GM23248 (cell line): ENCODE results near the gene PDCD2L. TPM values are rescaled to one million over a fixed set of nuclear protein-coding genes. Genes with fewer than 3 reads are reported as not detected.

Experiments used
- DNase-seq: peaks from one replicate; pipeline ENCODE4 v3.0.0-alpha.2; 2015
- H2AFZ ChIP-seq: fragments of 200-600 bp; sonication (generic); 2 replicates; pipeline ENCODE4 v1.6.1; 2016; ENCODE audit warnings: antibody characterized with exemption
- H3F3A ChIP-seq: fragments of 200-600 bp; sonication (generic); 2 replicates; pipeline ENCODE4 v1.6.1; 2016; ENCODE audit warnings: mild to moderate bottlenecking, antibody characterized with exemption, mixed run types; ENCODE audit not compliant: insufficient read depth
- H3K27ac ChIP-seq: fragments of 200-600 bp; sonication (generic); 2 replicates; pipeline ENCODE4 v1.5.1; 2016; ENCODE audit warnings: mild to moderate bottlenecking
- H3K27me3 ChIP-seq: fragments of 200-600 bp; sonication (generic); replicated peaks from 2 replicates; pipeline ENCODE4 v1.6.1; 2016; ENCODE audit warnings: mild to moderate bottlenecking; ENCODE audit not compliant: insufficient read depth
- H3K36me3 ChIP-seq: fragments of 200-600 bp; sonication (generic); 2 replicates; pipeline ENCODE4 v1.6.1; 2016; ENCODE audit warnings: low read depth, mild to moderate bottlenecking
- H3K4me1 ChIP-seq: fragments of 200-600 bp; sonication (generic); 2 replicates; pipeline ENCODE4 v1.6.1; 2016; ENCODE audit warnings: mild to moderate bottlenecking; ENCODE audit not compliant: insufficient read depth
- H3K4me2 ChIP-seq: fragments of 200-600 bp; sonication (generic); one replicate; pipeline ENCODE4 v1.6.1; 2016; ENCODE audit warnings: mild to moderate bottlenecking; ENCODE audit not compliant: unreplicated experiment
- H3K4me3 ChIP-seq: fragments of 200-600 bp; sonication (generic); 2 replicates; pipeline ENCODE4 v1.5.1; 2016; ENCODE audit warnings: mild to moderate bottlenecking
- H3K79me2 ChIP-seq: fragments of 200-600 bp; sonication (generic); 2 replicates; pipeline ENCODE4 v1.6.1; 2016; ENCODE audit warnings: mild to moderate bottlenecking; ENCODE audit not compliant: insufficient read depth
- H3K9ac ChIP-seq: fragments of 200-600 bp; sonication (generic); 2 replicates; pipeline ENCODE4 v1.6.1; 2016; ENCODE audit warnings: mild to moderate bottlenecking
- H3K9me2 ChIP-seq: fragments of 200-600 bp; sonication (generic); 2 replicates; pipeline ENCODE4 v1.6.1; 2016; ENCODE audit warnings: mixed run types, mild to moderate bottlenecking, moderate library complexity; ENCODE audit not compliant: insufficient read depth
- H3K9me3 ChIP-seq: fragments of 200-600 bp; sonication (generic); one replicate; pipeline ENCODE4 v1.6.1; 2017; ENCODE audit warnings: low read depth
- H4K20me1 ChIP-seq: fragments of 200-600 bp; sonication (generic); 2 replicates; pipeline ENCODE4 v1.6.0; 2016; ENCODE audit not compliant: insufficient read depth
- EZH2 ChIP-seq: fragments of 200-600 bp; sonication (generic); IDR thresholded peaks from 2 replicates; pipeline ENCODE4 v1.6.1; 2018; ENCODE audit warnings: antibody characterized with exemption, mild to moderate bottlenecking; ENCODE audit not compliant: insufficient read depth, poor library complexity, severe bottlenecking
- EZH2phosphoT487 ChIP-seq: fragments of 200-600 bp; sonication (generic); IDR thresholded peaks from 2 replicates; pipeline ENCODE4 v1.6.1; 2018; ENCODE audit warnings: antibody characterized with exemption, moderate library complexity, mild to moderate bottlenecking, low read depth; ENCODE audit not compliant: insufficient read depth
- WGBS, 2 experiments: methylation state at CpG; one replicate each; pipeline ENCODE4 v1.1.6; 2015 to 2017; ENCODE audit warnings: low lambda C conversion rate in 2 of 2, low coverage in 1 of 2; ENCODE audit errors: missing lambda C conversion rate in 2 of 2; 5-methylcytosine and 5-hydroxymethylcytosine counted together
- in situ Hi-C: fragments of 300-500 bp; cut with MboI; formaldehyde crosslinking; loops from 2 replicates; pipeline ENCODE4 v1.15.0; 2020
- polyA plus RNA-seq: library from polyadenylated mRNA; unstranded; fragments of >200 nt; fragmentation: Nextera tagmentation; extraction: Ambion mirVana; gene quantifications from 2 replicates; pipeline ENCODE4 v1.2.1, GENCODE V29; 2016
- total RNA-seq: library from RNA; depleted of rRNA; stranded (reverse); fragments of >200 nt; shearing (Covaris generic); gene quantifications from 2 replicates; pipeline ENCODE4 v1.2.3, GENCODE V29; 2014; rRNA removed

PDCD2L gene
- total and polyA plus RNA-seq, 2 experiments from 2014 or later, result 7.4 to 13.4 TPM

GRCh38 chr19:34471906-34472700 lies 67.9 kb downstream of the PDCD2L start:
- Histone ChIP-seq H3F3A (peaks cover 51% of the 10 kb centered on the region), H3K4me1 (peaks cover 18% of the 10 kb centered on the region), H3K36me3 (peaks cover 38% of the 10 kb centered on the region), H3K27me3 (no peaks in the 10 kb centered on the region), H4K20me1 (no peaks in the 10 kb centered on the region), H3K9me3 (no peaks in the 10 kb centered on the region), H3K79me2 (0 out of 2 replicates have a peak, but pooled peaks cover 8% of the 10 kb centered on the region), H2AFZ (no peak overlapping the region), H3K4me3 (no peak overlapping the region), H3K9ac (no peak overlapping the region), H3K27ac (no peak overlapping the region), H3K4me2 (no peak overlapping the region), H3K9me2 (no peaks in the 10 kb centered on the region)
- in situ Hi-C loops, result no loop called here
- DNase-seq, result no peak
- 64 to 76% methylated on average over 8 of the region's 8 CpGs for WGBS, 2 experiments
- TF ChIP-seq EZH2phosphoT487 (no peak), EZH2 (no peak)

GRCh38 chr19:34474233-34474989 lies 70.2 kb downstream of the PDCD2L start:
- TF ChIP-seq EZH2phosphoT487 (no peak), EZH2 (no peak)
- Histone ChIP-seq H3K9me2 (no peaks in the 10 kb centered on the region), H3K9ac (peak overlapping the region; percentile 35; the same call in 1 of the 2 replicates), H3K36me3 (peaks cover 30% of the 10 kb centered on the region), H3F3A (peaks cover 46% of the 10 kb centered on the region), H3K4me1 (peaks cover 18% of the 10 kb centered on the region), H3K27ac (peak overlapping the region; percentile 73), H4K20me1 (no peaks in the 10 kb centered on the region), H2AFZ (no peak overlapping the region), H3K27me3 (no peaks in the 10 kb centered on the region), H3K79me2 (no peaks in the 10 kb centered on the region), H3K4me3 (peak overlapping the region; percentile 29), H3K9me3 (no peaks in the 10 kb centered on the region), H3K4me2 (peak overlapping the region; percentile 73)
- DNase-seq, result peak; percentile 12
- in situ Hi-C loops, result no loop called here
- 73 to 77% methylated on average over 4 of the region's 4 CpGs for WGBS, 2 experiments

GRCh38 chr19:34475026-34475974 lies 71.1 kb downstream of the PDCD2L start:
- peak; percentile 96 for DNase-seq
- Histone ChIP-seq H3K4me3 (peak overlapping the region; percentile 29), H3K9ac (peak overlapping the region; percentile 35), H3K27me3 (no peaks in the 10 kb centered on the region), H3K79me2 (no peaks in the 10 kb centered on the region), H3K36me3 (peaks cover 21% of the 10 kb centered on the region; the same call in 1 of the 2 replicates), H3K9me2 (no peaks in the 10 kb centered on the region), H3K4me2 (peak overlapping the region; percentile 73), H3K4me1 (peaks cover 18% of the 10 kb centered on the region), H4K20me1 (no peaks in the 10 kb centered on the region), H3F3A (peaks cover 46% of the 10 kb centered on the region), H2AFZ (no peak overlapping the region), H3K27ac (peak overlapping the region; percentile 73), H3K9me3 (no peaks in the 10 kb centered on the region)
- TF ChIP-seq EZH2phosphoT487, result no peak
- TF ChIP-seq EZH2, result no peak
- in situ Hi-C loops, result no loop called here
- WGBS, 2 experiments, result 2 to 3% methylated on average over 9 of the region's 9 CpGs

Other genes with a start within 250 kb of the PDCD2L start
- 46.4 and 66.1 TPM in 2 replicates for gene LSM14A, start 231.9 kb upstream of the PDCD2L start, total RNA-seq
- gene LSM14A, start 231.9 kb upstream of the PDCD2L start, polyA plus RNA-seq, result 71.7 and 75.3 TPM in 2 replicates
- 18.0 and 19.0 TPM in 2 replicates for gene GARRE1, start 149.8 kb upstream of the PDCD2L start, total RNA-seq
- 10.9 and 12.1 TPM in 2 replicates for gene GARRE1, start 149.8 kb upstream of the PDCD2L start, polyA plus RNA-seq
- gene GPI, start 39.2 kb upstream of the PDCD2L start, total RNA-seq, result 196 and 226 TPM in 2 replicates
- 299 and 315 TPM in 2 replicates for gene GPI, start 39.2 kb upstream of the PDCD2L start, polyA plus RNA-seq
- 90.7 and 111 TPM in 2 replicates for gene UBA2, start 24.0 kb downstream of the PDCD2L start, total RNA-seq
- gene UBA2, start 24.0 kb downstream of the PDCD2L start, polyA plus RNA-seq, result 79.1 and 93.1 TPM in 2 replicates
- 35.2 and 37.2 TPM in 2 replicates for gene WTIP, start 77.4 kb downstream of the PDCD2L start, total RNA-seq
- gene WTIP, start 77.4 kb downstream of the PDCD2L start, polyA plus RNA-seq, result 2.2 and 3.5 TPM in 2 replicates